ENCODE data around the gene TMEM86B. TPM values are rescaled to one million over a fixed set of nuclear protein-coding genes. Genes with fewer than 3 reads are reported as not detected.

Gene TMEM86B
- total RNA-seq, 1 experiment from 2014 or later, result 4.8 TPM

DNA sequence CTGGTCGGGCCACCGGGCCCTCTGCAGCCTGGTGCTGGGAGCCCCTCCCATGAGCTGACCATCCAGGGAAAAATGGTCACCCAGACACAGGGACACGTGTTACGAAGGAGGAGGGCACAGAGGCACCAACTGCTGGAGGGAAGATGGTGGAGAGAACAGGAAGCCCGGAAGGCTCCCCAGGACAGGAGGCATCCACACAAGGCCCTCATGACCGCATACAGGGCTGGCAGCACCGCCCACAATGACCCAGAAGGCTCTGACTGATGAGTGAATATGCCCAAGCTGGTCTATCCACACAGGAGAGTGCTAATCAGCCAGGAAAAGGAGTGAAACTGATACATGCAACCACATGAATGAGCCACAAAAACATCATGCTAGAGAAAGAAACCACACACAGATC is 14.0 kb upstream of the TMEM86B start:
- BruUV-seq (replicated peaks), result no TSS peak
- POLR2A ChIA-PET (ENCODE audit: low non-redundant PET), result no interaction called here
- H3K27me3 ChIP-seq (replicated peaks; ENCODE audit: insufficient read depth, low read depth, low read length, poor library complexity), result no peaks in the 10 kb centered on the region
- no peaks in the 10 kb centered on the region for H3K4me1 ChIP-seq (ENCODE audit: insufficient read depth, low read length, poor library complexity, severe bottlenecking)
- H3K9me3 ChIP-seq (ENCODE audit: low read depth, low read length, poor library complexity, severe bottlenecking), result no peaks in the 10 kb centered on the region
- TF ChIP-seq EZH2 (IDR thresholded peaks at IDR 0.05; ENCODE audit: borderline replicate concordance, low read depth, low read length, poor library complexity, severe bottlenecking), result no peak
- TF ChIP-seq CTCF (conservative IDR thresholded peaks at IDR 0.05; ENCODE audit: low read depth, low read length), result no peak
- no peak overlapping the region for H3K4me3 ChIP-seq (ENCODE audit: low read depth, low read length, poor library complexity, severe bottlenecking)
- no peak overlapping the region for H3K27ac ChIP-seq (ENCODE audit: low read depth, low read length, poor library complexity, severe bottlenecking)
- intact Hi-C loops (cut with micrococcal nuclease; ENCODE audit: unreplicated experiment), result no loop called here
- CTCF ChIA-PET, result no interaction called here
- H3K36me3 ChIP-seq (ENCODE audit: insufficient read depth, low read length, poor library complexity, severe bottlenecking), result peaks cover 73% of the 10 kb centered on the region
- no peak for DNase-seq (ENCODE audit: low spot score)

DNA sequence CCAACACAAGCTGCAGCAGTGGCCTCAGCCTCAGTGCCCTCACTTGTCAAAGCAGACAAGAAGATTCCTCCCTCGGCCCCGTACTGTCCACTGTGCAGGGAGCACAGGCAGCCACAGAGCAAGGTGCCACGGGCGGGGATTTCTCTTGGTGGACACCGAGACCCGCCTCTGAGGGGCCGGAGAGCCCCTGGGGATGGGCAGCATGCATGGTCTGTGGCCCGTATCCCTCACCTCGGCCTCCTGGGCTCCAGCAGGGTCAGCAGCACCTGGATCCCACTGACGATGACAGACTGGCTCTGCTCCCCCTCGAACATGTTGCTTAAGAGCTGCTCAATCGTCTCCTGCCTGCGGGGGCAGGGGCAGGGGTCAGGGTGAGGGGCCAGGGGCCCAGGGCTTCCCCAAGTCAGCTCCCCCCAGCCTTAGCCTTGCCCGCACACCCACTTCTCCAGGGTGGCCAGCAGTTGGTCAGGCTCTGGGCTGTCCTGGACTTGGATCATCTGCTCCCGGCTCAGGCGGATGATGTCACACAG is 13.4 kb upstream of the TMEM86B start:
- no TSS peak for BruUV-seq (replicated peaks)
- DNase-seq (ENCODE audit: low spot score), result no peak
- no peaks in the 10 kb centered on the region for H3K27me3 ChIP-seq (replicated peaks; ENCODE audit: insufficient read depth, low read depth, low read length, poor library complexity)
- ChIA-PET POLR2A (ENCODE audit: low non-redundant PET) (no interaction called here), CTCF (no interaction called here)
- H3K4me3 ChIP-seq (ENCODE audit: low read depth, low read length, poor library complexity, severe bottlenecking), result no peak overlapping the region
- no peaks in the 10 kb centered on the region for H3K4me1 ChIP-seq (ENCODE audit: insufficient read depth, low read length, poor library complexity, severe bottlenecking)
- no peak overlapping the region for H3K27ac ChIP-seq (ENCODE audit: low read depth, low read length, poor library complexity, severe bottlenecking)
- intact Hi-C loops (cut with micrococcal nuclease; ENCODE audit: unreplicated experiment), result no loop called here
- TF ChIP-seq CTCF (conservative IDR thresholded peaks at IDR 0.05; ENCODE audit: low read depth, low read length) (no peak), EZH2 (IDR thresholded peaks at IDR 0.05; ENCODE audit: borderline replicate concordance, low read depth, low read length, poor library complexity, severe bottlenecking) (no peak)
- peaks cover 77% of the 10 kb centered on the region for H3K36me3 ChIP-seq (ENCODE audit: insufficient read depth, low read length, poor library complexity, severe bottlenecking)
- H3K9me3 ChIP-seq (ENCODE audit: low read depth, low read length, poor library complexity, severe bottlenecking), result no peaks in the 10 kb centered on the region

- BruUV-seq (replicated peaks), result no TSS peak
- POLR2A ChIA-PET (ENCODE audit: low non-redundant PET), result no interaction called here
- DNase-seq (ENCODE audit: low spot score), result no peak
- H3K4me1 ChIP-seq (ENCODE audit: insufficient read depth, low read length, poor library complexity, severe bottlenecking), result no peaks in the 10 kb centered on the region
- no peak for TF ChIP-seq CTCF (conservative IDR thresholded peaks at IDR 0.05; ENCODE audit: low read depth, low read length)
- no peak for TF ChIP-seq EZH2 (IDR thresholded peaks at IDR 0.05; ENCODE audit: borderline replicate concordance, low read depth, low read length, poor library complexity, severe bottlenecking)
- CTCF ChIA-PET, result interaction anchor here (0.5 kb wide), 1 partner anchor 51 kb away, joined by 4 read pairs; no protein-coding TSS in a partner anchor
- H3K4me3 ChIP-seq (ENCODE audit: low read depth, low read length, poor library complexity, severe bottlenecking), result no peak overlapping the region
- intact Hi-C loops (cut with micrococcal nuclease; ENCODE audit: unreplicated experiment), result no loop called here
- H3K9me3 ChIP-seq (ENCODE audit: low read depth, low read length, poor library complexity, severe bottlenecking), result no peaks in the 10 kb centered on the region
- H3K27ac ChIP-seq (ENCODE audit: low read depth, low read length, poor library complexity, severe bottlenecking), result no peak overlapping the region
- peaks cover 81% of the 10 kb centered on the region for H3K36me3 ChIP-seq (ENCODE audit: insufficient read depth, low read length, poor library complexity, severe bottlenecking)
- H3K27me3 ChIP-seq (replicated peaks; ENCODE audit: insufficient read depth, low read depth, low read length, poor library complexity), result no peaks in the 10 kb centered on the region
Observed at GRCh38 chr19:55241143-55241934, 12.8 kb upstream of the TMEM86B start.

Data from A673 (cell line).